PC-9 (cell line): ENCODE results near the gene AGBL3.

ENCODE experiments used
- EZH2 ChIP-seq: fragments of 200-600 bp; sonication (generic); IDR thresholded peaks from 2 replicates; pipeline ENCODE4 v1.8.0; 2017; ENCODE audit warnings: antibody characterized with exemption, low read depth
- TF ChIP-seq, protein P1 (sequence below): fragments of 200-600 bp; sonication (generic); conservative IDR thresholded peaks from 2 replicates; pipeline ENCODE4 v1.6.1; 2017; ENCODE audit warnings: mixed run types, antibody characterized with exemption, mild to moderate bottlenecking, moderate library complexity

GRCh38 chr7:135102372-135102771, 116.1 kb downstream of the AGBL3 start:
- TF ChIP-seq, protein P1, sequence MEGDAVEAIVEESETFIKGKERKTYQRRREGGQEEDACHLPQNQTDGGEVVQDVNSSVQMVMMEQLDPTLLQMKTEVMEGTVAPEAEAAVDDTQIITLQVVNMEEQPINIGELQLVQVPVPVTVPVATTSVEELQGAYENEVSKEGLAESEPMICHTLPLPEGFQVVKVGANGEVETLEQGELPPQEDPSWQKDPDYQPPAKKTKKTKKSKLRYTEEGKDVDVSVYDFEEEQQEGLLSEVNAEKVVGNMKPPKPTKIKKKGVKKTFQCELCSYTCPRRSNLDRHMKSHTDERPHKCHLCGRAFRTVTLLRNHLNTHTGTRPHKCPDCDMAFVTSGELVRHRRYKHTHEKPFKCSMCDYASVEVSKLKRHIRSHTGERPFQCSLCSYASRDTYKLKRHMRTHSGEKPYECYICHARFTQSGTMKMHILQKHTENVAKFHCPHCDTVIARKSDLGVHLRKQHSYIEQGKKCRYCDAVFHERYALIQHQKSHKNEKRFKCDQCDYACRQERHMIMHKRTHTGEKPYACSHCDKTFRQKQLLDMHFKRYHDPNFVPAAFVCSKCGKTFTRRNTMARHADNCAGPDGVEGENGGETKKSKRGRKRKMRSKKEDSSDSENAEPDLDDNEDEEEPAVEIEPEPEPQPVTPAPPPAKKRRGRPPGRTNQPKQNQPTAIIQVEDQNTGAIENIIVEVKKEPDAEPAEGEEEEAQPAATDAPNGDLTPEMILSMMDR: no peak
- no peak for TF ChIP-seq EZH2
